K562 (cell line): Measurements from ENCODE around the gene AP1S3. TPM values are rescaled to one million over a fixed set of nuclear protein-coding genes. Genes with fewer than 3 reads are reported as not detected.

ENCODE experiments used
- BRD4 ChIP-seq: fragments of 200-600 bp; sonication (generic); IDR thresholded peaks from 2 replicates; pipeline ENCODE4 v1.6.1; 2017; ENCODE audit warnings: inconsistent platforms
- CHD7 ChIP-seq: fragments of 200-600 bp; sonication (generic); IDR thresholded peaks from one replicate; pipeline ENCODE4 v1.6.1; 2012; ENCODE audit warnings: mild to moderate bottlenecking, low read depth, low read length, inconsistent platforms
- FOXP1 ChIP-seq: sonication (generic); formaldehyde crosslinking; IDR thresholded peaks from 2 replicates; pipeline ENCODE4 v1.8.0; 2022; ENCODE audit warnings: mild to moderate bottlenecking, missing genetic modification reagents
- HNRNPK ChIP-seq: fragments of 200-400 bp; formaldehyde crosslinking; IDR thresholded peaks from one replicate; pipeline ENCODE4 v1.6.1; 2018; ENCODE audit warnings: mild to moderate bottlenecking, low read depth, low read length; ENCODE audit not compliant: poor library complexity, severe bottlenecking
- KAT2B ChIP-seq: IDR thresholded peaks from one replicate; pipeline ENCODE4 v1.6.1; 2012; ENCODE audit warnings: low read depth, mild to moderate bottlenecking, control low read depth, inconsistent platforms, low read length, moderate library complexity
- LEF1 ChIP-seq: fragments of 450-650 bp; IDR thresholded peaks from 2 replicates; pipeline ENCODE4 v1.6.1; 2016; ENCODE audit warnings: mild to moderate bottlenecking
- POLR2AphosphoS2 ChIP-seq: IDR thresholded peaks from 2 replicates; pipeline ENCODE4 v1.6.1; 2012; ENCODE audit warnings: low read length, improper control_type of control experiment
- PTRF ChIP-seq: fragments of 450-650 bp; IDR thresholded peaks from 2 replicates; pipeline ENCODE4 v1.6.1; 2016; ENCODE audit warnings: mild to moderate bottlenecking, missing genetic modification characterization, missing compliant biosample characterization
- ZNF165 ChIP-seq: fragments of 250-450 bp; sonication (Bioruptor Pico); IDR thresholded peaks from 2 replicates; pipeline ENCODE4 v1.4.0; 2020; ENCODE audit warnings: borderline replicate concordance
- ZNF398 ChIP-seq: fragments of 250-450 bp; sonication (Bioruptor Pico); IDR thresholded peaks from 2 replicates; pipeline ENCODE4 v1.8.0; 2021; ENCODE audit warnings: moderate library complexity, mild to moderate bottlenecking, inconsistent platforms
- ZNF780A ChIP-seq: fragments of 250-450 bp; sonication (Bioruptor Pico); IDR thresholded peaks from 2 replicates; pipeline ENCODE4 v1.5.0; 2021; ENCODE audit warnings: mild to moderate bottlenecking
- polyA plus RNA-seq, 8 experiments: library from polyadenylated mRNA; depleted of rRNA in 4 of 8; stranded (reverse) in 5 of 8; unstranded in 3 of 8; fragments of >200 nt; fragmentation: Nextera tagmentation in 2 of 8; fragmentation: Illumina TruSeq in 1 of 8; extraction: Ambion mirVana in 2 of 8; extraction: Trizol in 1 of 8; gene quantifications; 2 replicates each; pipeline versions ENCODE4 v1.2.1 to v1.2.3, GENCODE V29; 2011 to 2014; ENCODE audit warnings: inconsistent platforms in 1 of 8, missing spikeins in 1 of 8
- total RNA-seq, 7 experiments: library from RNA; depleted of rRNA in 6 of 7; stranded (reverse); fragments of >200 nt in 6 of 7; fragmentation: Illumina TruSeq in 2 of 7; extraction: Trizol in 2 of 7; gene quantifications; 2 replicates each; pipeline versions ENCODE4 v1.2.1 to v1.2.3, GENCODE V29; 2011 to 2021; ENCODE audit warnings: low replicate concordance in 1 of 7

The AP1S3 gene
- total and polyA plus RNA-seq, 9 of the 15 experiments (the other 6 are each of a cell fraction or from before 2014, with no cell fraction given), result 0.50 to 3.8 (median 2.1) TPM

- TF ChIP-seq ZNF398 (no peak), KAT2B (no peak), HNRNPK (no peak), BRD4 (no peak), POLR2AphosphoS2 (no peak), ZNF165 (no peak), LEF1 (no peak), CHD7 (no peak), FOXP1 (CRISPR knock-in tag) (no peak), ZNF780A (no peak), PTRF (tag) (no peak)
Observed at GRCh38 chr2:223723954-223724411, 113.4 kb downstream of the AP1S3 start (continued).
